GM21786 (cell line): ENCODE results near the gene KATNIP.
"Not testable (repeated sequence)": the region's sequence is repeated elsewhere in the genome, so short reads cannot be mapped to it uniquely, and the experiment has no call there.

Source experiments
- ATAC-seq: cut with Tn5 transposase; IDR thresholded peaks from one replicate; pipeline ENCODE4 v1.9.1; 2021; ENCODE audit not compliant: unreplicated experiment

KATNIP gene

DNA sequence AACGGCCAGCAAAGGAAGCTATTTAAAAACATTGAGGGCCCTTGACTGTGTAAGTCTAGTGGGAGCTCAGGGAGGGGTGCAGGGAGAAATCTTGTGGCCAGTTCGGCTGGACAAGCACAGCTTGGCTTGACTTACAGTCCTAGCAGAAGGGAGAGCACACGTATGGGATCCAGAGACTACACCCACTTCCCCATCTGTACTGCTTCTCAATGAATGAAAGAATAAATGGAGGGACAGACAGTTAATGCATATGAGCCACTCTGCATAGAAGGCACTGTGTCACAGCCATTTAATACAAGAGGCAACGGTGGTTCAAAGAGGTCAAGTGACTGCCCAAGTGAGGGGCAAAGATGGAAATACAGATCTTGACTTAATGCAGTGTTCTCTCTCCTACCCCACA lies 15.7 kb upstream of the KATNIP start:
- ATAC-seq, result no peak

GRCh38 chr16:27538528-27538927 lies 11.4 kb upstream of the KATNIP start:
- no peak for ATAC-seq

- ATAC-seq, result no peak
These were observed 10.8 kb upstream of the KATNIP start for GRCh38 chr16:27539120-27539519.

- ATAC-seq, result no peak
These were observed 10.3 kb upstream of the KATNIP start for GRCh38 chr16:27539636-27540035.

DNA sequence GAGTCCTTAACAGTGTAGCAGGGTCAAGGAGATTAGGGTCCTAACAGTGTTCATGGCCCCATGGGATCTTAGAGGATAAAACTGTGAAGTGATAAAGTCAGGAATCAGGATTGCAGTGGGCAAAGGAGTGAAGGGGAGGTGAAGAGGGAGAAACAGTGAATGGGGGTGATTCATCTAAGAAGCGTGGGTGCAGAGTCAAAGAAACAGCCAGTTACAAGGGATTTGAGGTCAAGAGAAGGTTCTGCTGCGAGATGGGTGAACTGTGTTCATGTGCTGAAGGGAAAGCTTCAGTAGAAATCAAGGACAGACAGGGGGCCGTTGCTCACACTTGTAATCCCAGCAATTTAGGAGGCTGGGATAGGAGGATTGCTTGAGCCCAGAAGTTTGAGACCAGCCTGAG lies 6.1 kb upstream of the KATNIP start:
- no peak for ATAC-seq

GRCh38 chr16:27544671-27545070 lies 5.3 kb upstream of the KATNIP start:
- no peak for ATAC-seq

DNA sequence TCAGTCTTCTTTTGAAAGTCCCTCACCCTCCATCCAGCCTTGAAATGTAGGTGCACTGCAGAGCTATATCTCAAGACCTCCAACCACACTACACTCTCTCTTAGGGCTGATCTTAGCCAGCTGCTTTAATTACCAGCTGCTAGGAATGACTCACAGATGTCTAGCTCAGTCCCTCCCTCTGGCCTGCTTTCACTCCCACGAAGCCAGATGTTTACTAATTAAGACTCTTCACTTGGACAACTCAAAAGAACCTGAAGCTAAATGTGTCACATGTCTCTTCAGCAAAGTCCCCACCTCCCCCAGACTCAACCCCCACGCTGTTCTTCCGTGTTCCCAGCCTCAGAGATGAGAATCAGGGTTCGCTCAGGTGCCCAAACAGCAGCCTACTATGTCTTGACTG lies 2.8 kb upstream of the KATNIP start:
- no peak for ATAC-seq

- ATAC-seq, result no peak
These were observed 2.1 kb upstream of the KATNIP start for GRCh38 chr16:27547851-27548250.

- peak; percentile 33 for ATAC-seq
These were observed 539 bp upstream of the KATNIP start for GRCh38 chr16:27549464-27549745.

- no peak for ATAC-seq
These were observed 607 bp downstream of the KATNIP start for GRCh38 chr16:27550582-27550920.

- ATAC-seq, result no peak
These were observed 1.1 kb downstream of the KATNIP start for GRCh38 chr16:27551036-27551435.

DNA sequence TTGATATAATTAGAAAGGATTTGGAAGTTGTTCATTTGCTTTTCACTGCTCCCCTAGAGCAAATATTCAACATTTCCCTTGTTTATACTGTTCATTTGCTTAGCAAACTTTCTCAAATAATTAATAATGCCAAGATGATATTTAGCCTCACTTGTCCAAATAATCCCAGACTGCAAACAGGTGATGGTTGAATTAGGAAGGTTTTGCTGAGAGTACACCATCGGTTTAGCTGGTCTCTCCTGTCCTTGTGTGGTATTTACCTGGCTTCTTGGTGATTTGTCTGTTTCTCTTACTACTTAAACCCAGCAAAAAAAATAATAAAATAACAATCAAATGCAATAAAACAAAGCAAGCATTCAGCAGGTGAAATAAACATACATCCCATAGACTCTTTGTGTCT lies 6.5 kb downstream of the KATNIP start:
- ATAC-seq, result no peak

DNA sequence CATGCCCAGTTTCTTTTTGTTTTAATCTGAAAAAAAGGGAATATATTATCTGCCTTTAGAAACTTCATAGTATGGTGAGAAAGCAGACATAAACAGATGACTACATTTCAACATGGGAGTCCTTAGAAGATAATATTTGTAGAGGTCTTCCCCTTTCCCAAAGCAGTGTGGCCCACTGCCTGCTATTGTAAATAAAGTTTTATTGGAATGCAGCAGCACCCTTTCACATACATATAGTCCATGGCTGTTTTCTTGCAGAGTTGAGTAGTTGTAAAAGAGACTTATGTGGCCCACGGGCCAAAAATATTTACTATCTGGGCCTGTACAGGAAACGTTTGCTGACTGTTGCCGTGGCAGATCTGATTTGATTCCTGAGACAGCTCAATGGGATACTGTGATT lies 8.5 kb downstream of the KATNIP start:
- ATAC-seq, result no peak

GRCh38 chr16:27558932-27559331 lies 9.0 kb downstream of the KATNIP start:
- no peak for ATAC-seq

DNA sequence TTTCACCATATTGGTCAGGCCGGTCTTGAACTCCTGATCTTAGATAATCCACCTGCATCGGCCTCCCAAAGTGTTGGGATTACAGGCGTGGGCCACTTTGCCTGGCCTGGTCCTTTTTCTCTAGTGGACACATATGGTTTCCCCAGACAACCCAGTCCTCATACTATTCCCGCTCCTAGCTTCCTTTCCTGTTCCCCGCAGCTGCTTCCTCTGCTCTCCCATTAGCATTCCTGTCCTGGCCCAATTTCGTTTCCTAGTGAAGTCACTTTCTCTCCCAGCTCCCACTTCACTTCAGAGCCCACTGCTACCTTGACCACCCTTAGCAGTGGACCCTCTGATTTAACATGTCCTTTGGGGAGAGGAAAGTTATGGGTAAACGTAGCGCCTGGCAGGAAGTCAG lies 11.3 kb downstream of the KATNIP start:
- ATAC-seq, result no peak

DNA sequence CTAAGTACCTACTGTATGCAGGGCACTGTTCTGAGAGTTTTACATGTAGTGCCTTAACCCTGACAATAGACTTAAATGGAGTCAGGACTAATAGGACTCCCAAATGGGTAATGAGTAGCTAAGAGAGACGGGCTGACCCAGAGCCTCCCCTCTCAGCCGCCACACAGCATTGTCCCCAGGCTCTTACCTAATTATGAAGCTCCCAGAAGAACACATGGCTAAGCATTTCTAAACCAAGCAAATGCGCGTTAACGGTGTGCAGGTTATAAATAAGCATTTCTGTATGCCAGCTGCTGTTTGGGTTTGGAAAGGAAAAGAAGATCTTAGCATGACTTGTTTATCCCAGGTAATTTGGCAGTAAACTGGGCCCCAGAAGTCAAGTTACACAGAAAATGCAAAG lies 14.3 kb downstream of the KATNIP start:
- ATAC-seq, result no peak

GRCh38 chr16:27566417-27566816 lies 16.5 kb downstream of the KATNIP start:
- ATAC-seq, result no peak

DNA sequence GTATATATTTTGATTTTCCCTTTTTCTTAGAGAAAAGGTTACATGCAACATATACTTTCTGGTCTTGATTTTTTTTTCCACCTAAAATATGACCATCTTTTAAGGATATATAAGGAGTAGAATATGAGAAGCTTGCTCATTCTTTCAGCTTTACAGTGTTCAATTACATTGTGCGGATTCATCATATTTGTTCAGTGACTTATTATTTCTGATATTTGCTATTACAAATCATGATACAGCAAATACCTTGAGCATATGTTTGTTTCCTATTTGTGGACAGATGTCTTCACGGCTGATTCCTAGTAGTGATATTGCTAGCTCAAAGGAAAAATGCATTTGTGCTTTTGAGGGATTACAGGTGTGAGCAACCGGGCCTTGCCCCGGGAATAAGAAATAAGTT lies 18.1 kb downstream of the KATNIP start:
- ATAC-seq, result no peak

DNA sequence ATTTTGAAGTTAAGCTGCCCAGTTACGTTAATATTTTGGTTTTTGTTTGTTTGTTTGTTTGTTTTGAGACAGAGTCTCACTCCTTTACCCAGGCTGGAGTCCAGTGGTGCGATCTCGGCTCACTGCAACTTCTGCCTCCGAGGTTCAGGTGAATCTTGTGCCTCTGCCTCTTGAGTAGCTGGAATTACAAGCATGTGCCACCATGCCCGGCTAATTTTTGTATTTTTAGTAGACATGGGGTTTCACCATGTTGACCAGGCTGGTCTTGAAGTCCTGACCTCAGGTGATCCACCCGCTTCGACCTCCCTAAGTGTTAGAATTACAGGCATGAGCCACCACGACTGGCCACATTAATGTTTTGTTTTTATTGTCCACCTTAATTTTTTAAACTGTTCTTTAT lies 21.0 kb downstream of the KATNIP start:
- not testable (repeated sequence) for ATAC-seq

DNA sequence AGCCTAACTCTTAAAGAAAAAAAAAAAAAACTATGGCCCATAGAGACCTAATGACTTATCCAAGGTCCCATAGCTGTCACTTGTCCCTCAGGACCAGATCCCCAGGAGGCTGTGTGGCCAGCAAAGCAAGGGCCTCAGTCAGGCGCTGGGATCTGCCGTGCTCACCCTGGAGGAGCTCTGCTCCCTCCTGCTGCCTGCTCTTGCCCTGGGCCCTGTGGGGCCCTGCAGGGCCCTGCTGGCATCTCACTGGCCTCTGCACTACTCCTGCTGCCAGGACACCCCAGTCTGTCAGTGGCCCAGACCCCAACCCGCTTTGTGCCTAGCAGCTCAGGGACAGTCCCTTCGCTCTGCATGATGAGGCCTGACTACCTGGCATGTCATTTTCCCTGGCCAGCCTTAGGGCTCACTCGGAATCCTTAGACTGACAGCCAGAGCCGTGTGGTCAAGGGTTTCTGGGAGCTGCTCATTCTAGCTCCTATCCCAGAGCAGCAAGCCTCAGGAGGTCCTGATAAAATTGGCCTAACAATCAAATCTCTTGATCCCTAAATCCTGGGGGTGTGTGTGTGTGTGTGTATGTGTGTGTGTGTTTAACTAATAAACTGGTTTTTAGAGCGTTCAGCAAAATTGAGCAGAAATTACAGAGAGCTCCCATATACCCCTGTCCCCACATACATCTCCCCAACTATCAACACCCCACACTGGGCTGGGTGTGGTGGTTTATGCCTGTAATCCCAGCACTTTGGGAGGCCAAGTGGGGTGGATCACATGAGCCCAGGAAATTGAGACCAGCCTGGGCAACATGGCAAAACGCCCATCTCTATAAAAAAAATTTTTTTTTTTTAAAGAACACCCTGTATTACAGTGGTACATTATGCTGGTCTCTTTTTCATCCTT lies 21.7 kb downstream of the KATNIP start:
- ATAC-seq, result no peak

- ATAC-seq, result no peak
These were observed 22.8 kb downstream of the KATNIP start for GRCh38 chr16:27572711-27573110.

- no peak for ATAC-seq
These were observed 26.8 kb downstream of the KATNIP start for GRCh38 chr16:27576729-27577128.
